IPS-11a (cell line): ENCODE measurements around the gene SPINT2.
"Not testable (repeated sequence)": the region's sequence is repeated elsewhere in the genome, so short reads cannot be mapped to it uniquely, and the experiment has no call there.

Experiments
- H3K4me3 ChIP-seq: one replicate; pipeline ENCODE4 v1.5.1; 2013; ENCODE audit warnings: low read depth, low read length, control low read depth

SPINT2 gene

GRCh38 chr19:38239816-38240215, 24.6 kb upstream of the SPINT2 start:
- H3K4me3 ChIP-seq: no peak overlapping the region

- H3K4me3 ChIP-seq: no peak overlapping the region
These were observed 21.1 kb upstream of the SPINT2 start for GRCh38 chr19:38243279-38243673.

- H3K4me3 ChIP-seq: no peak overlapping the region
These were observed 18.4 kb upstream of the SPINT2 start for GRCh38 chr19:38245826-38246498.

- no peak overlapping the region for H3K4me3 ChIP-seq
These were observed 17.2 kb upstream of the SPINT2 start for GRCh38 chr19:38247126-38247525.

- H3K4me3 ChIP-seq: no peak overlapping the region
These were observed 16.6 kb upstream of the SPINT2 start for GRCh38 chr19:38247734-38248268.

- H3K4me3 ChIP-seq: no peak overlapping the region
These were observed 16.0 kb upstream of the SPINT2 start for GRCh38 chr19:38248421-38248820.

- H3K4me3 ChIP-seq: no peak overlapping the region
These were observed 13.9 kb upstream of the SPINT2 start for GRCh38 chr19:38250428-38250820.

GRCh38 chr19:38250821-38251563, 13.4 kb upstream of the SPINT2 start:
- no peak overlapping the region for H3K4me3 ChIP-seq

GRCh38 chr19:38251564-38252051, 12.8 kb upstream of the SPINT2 start:
- H3K4me3 ChIP-seq: no peak overlapping the region

GRCh38 chr19:38252385-38252784, 12.0 kb upstream of the SPINT2 start:
- H3K4me3 ChIP-seq: no peak overlapping the region

- no peak overlapping the region for H3K4me3 ChIP-seq
These were observed 11.3 kb upstream of the SPINT2 start for GRCh38 chr19:38252941-38253691.

- H3K4me3 ChIP-seq: no peak overlapping the region
These were observed 10.6 kb upstream of the SPINT2 start for GRCh38 chr19:38253788-38254187.

- peak overlapping the region; percentile 51 for H3K4me3 ChIP-seq
These were observed 8.9 kb upstream of the SPINT2 start for GRCh38 chr19:38255383-38256014.

- H3K4me3 ChIP-seq: not testable (repeated sequence)
These were observed 2.4 kb upstream of the SPINT2 start for GRCh38 chr19:38261942-38262341.

- H3K4me3 ChIP-seq: no peak overlapping the region
These were observed 1.6 kb upstream of the SPINT2 start for GRCh38 chr19:38262585-38263268.

GRCh38 chr19:38263689-38264485, 486 bp upstream of the SPINT2 start:
- H3K4me3 ChIP-seq: peak overlapping the region; percentile 90

GRCh38 chr19:38265213-38265861, 964 bp downstream of the SPINT2 start:
- H3K4me3 ChIP-seq: peak overlapping the region; percentile 90

GRCh38 chr19:38265921-38266429, 1.6 kb downstream of the SPINT2 start:
- peak overlapping the region; percentile 90 for H3K4me3 ChIP-seq
